Stimulated activated CD4-positive, alpha-beta T cell treated with anti-CD3 and anti-CD28 coated beads, Interleukin-1b, Interleukin-23, amount 100 ng/mL, for 48 hours (primary cell): Measurements from ENCODE around the gene HP.
"Not testable (repeated sequence)": the region's sequence is repeated elsewhere in the genome, so short reads cannot be mapped to it uniquely, and the experiment has no call there.

Experiments
- DNase-seq: peaks from one replicate; pipeline ENCODE4 v3.0.0-alpha.2; 2020

The HP gene

GRCh38 chr16:72043539-72043938 is 10.8 kb upstream of the HP start:
- DNase-seq: no peak

GRCh38 chr16:72044296-72044695 is 10.0 kb upstream of the HP start:
- no peak for DNase-seq

- DNase-seq: no peak
Measured at GRCh38 chr16:72044825-72045359, 9.4 kb upstream of the HP start.

- no peak for DNase-seq
Measured at GRCh38 chr16:72049110-72049509, 5.2 kb upstream of the HP start.

- DNase-seq: no peak
Measured at GRCh38 chr16:72050769-72051464, 3.4 kb upstream of the HP start.

- no peak for DNase-seq
Measured at GRCh38 chr16:72051818-72052217, 2.5 kb upstream of the HP start.

- no peak for DNase-seq
Measured at GRCh38 chr16:72055911-72056310, 1.6 kb downstream of the HP start.

- not testable (repeated sequence) for DNase-seq
Measured at GRCh38 chr16:72057313-72057712, 3.0 kb downstream of the HP start.

GRCh38 chr16:72059060-72059459 is 4.8 kb downstream of the HP start:
- not testable (repeated sequence) for DNase-seq

- DNase-seq: no peak
Measured at GRCh38 chr16:72060405-72060804, 6.1 kb downstream of the HP start.

GRCh38 chr16:72061564-72061963 is 7.3 kb downstream of the HP start:
- no peak for DNase-seq

GRCh38 chr16:72064361-72064894 is 10.1 kb downstream of the HP start:
- DNase-seq: no peak

GRCh38 chr16:72066747-72067146 is 12.4 kb downstream of the HP start:
- DNase-seq: no peak

GRCh38 chr16:72068930-72069329 is 14.6 kb downstream of the HP start:
- no peak for DNase-seq

- no peak for DNase-seq
Measured at GRCh38 chr16:72072514-72073342, 18.4 kb downstream of the HP start.

- DNase-seq: no peak
Measured at GRCh38 chr16:72073560-72074230, 19.4 kb downstream of the HP start.

GRCh38 chr16:72075067-72075466 is 20.8 kb downstream of the HP start:
- DNase-seq: not testable (repeated sequence)

- DNase-seq: not testable (repeated sequence)
Measured at GRCh38 chr16:72076991-72077706, 22.8 kb downstream of the HP start.

- no peak for DNase-seq
Measured at GRCh38 chr16:72083778-72084404, 29.6 kb downstream of the HP start.

GRCh38 chr16:72084445-72084844 is 30.1 kb downstream of the HP start:
- DNase-seq: no peak

GRCh38 chr16:72085002-72085401 is 30.7 kb downstream of the HP start:
- no peak for DNase-seq

- DNase-seq: no peak
Measured at GRCh38 chr16:72091217-72091616, 36.9 kb downstream of the HP start.
